Measurements from ENCODE around the gene DGKI.

DNA sequence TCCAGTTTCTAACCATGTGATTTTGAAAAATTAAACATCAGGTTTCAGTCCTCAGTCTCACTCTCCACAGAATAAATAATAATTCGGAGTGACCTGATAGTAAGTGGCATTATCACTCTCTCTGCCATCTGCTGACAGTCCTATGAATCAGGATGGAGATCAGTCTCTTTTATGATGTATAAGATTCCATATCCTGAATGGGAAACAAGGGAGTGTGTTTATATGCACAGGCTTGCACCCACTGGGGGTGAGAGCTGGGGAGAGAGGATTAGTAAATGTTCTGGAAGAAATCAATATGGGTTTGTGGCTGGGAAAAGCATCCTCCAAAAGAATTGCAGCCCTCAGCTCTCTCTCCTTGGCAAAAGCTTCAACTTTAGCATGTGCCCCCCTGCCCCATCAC lies 45.3 kb downstream of the DGKI start:
- TF ChIP-seq, protein P1, sequence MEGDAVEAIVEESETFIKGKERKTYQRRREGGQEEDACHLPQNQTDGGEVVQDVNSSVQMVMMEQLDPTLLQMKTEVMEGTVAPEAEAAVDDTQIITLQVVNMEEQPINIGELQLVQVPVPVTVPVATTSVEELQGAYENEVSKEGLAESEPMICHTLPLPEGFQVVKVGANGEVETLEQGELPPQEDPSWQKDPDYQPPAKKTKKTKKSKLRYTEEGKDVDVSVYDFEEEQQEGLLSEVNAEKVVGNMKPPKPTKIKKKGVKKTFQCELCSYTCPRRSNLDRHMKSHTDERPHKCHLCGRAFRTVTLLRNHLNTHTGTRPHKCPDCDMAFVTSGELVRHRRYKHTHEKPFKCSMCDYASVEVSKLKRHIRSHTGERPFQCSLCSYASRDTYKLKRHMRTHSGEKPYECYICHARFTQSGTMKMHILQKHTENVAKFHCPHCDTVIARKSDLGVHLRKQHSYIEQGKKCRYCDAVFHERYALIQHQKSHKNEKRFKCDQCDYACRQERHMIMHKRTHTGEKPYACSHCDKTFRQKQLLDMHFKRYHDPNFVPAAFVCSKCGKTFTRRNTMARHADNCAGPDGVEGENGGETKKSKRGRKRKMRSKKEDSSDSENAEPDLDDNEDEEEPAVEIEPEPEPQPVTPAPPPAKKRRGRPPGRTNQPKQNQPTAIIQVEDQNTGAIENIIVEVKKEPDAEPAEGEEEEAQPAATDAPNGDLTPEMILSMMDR (IDR thresholded peaks at IDR 0.05; ENCODE audit: insufficient read depth, low read length, poor library complexity, severe bottlenecking), result no peak
- no peak for TF ChIP-seq EZH2phosphoT487 (conservative IDR thresholded peaks at IDR 0.05; ENCODE audit: low read length)
